HG02973 (cell line): ENCODE results near the gene ANO9.

Source experiments
- ATAC-seq: cut with Tn5 transposase; IDR thresholded peaks from one replicate; pipeline ENCODE4 v1.9.1; 2021; ENCODE audit warnings: moderate library complexity; ENCODE audit not compliant: unreplicated experiment

Gene ANO9

DNA sequence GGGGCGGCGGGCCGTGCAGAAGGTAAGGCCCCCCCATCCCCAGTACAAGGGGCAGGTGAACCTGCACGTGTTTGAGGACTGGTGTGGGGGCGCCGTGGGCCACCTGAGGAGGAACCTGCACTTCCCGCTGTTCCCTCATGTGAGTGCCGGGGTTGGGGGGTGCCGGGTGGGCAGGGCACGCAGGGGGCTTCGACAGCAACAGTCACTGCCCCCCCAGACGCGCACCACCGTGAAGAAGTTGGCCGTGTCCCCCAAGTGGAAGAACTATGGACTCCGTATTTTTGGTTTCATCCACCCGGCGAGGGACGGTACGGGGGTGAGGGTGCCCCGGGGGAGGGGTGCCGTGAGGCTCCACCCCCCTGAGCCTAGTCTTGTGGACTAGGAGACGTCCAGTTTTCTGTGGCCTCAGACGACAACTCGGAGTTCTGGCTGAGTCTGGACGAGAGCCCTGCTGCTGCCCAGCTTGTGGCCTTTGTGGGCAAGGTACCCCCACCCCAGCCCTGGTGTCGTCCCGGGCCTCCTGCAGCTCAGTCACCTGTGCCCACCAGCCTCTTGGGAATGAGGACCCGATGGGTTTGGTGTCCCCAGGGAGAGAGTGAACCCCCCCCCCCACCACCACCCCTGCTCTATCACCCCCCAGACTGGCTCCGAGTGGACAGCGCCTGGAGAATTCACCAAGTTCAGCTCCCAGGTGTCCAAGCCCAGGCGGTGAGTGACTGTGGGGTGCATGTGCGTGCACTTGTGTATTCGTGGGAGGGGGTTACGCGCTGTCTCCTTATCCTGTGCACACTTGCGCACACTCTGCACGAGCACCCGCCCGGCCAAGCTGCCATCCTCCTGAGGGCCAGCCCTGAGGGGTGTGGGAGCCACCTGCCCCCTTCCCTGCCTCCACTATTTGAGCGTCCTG is 68.7 kb downstream of the ANO9 start:
- no peak for ATAC-seq

DNA sequence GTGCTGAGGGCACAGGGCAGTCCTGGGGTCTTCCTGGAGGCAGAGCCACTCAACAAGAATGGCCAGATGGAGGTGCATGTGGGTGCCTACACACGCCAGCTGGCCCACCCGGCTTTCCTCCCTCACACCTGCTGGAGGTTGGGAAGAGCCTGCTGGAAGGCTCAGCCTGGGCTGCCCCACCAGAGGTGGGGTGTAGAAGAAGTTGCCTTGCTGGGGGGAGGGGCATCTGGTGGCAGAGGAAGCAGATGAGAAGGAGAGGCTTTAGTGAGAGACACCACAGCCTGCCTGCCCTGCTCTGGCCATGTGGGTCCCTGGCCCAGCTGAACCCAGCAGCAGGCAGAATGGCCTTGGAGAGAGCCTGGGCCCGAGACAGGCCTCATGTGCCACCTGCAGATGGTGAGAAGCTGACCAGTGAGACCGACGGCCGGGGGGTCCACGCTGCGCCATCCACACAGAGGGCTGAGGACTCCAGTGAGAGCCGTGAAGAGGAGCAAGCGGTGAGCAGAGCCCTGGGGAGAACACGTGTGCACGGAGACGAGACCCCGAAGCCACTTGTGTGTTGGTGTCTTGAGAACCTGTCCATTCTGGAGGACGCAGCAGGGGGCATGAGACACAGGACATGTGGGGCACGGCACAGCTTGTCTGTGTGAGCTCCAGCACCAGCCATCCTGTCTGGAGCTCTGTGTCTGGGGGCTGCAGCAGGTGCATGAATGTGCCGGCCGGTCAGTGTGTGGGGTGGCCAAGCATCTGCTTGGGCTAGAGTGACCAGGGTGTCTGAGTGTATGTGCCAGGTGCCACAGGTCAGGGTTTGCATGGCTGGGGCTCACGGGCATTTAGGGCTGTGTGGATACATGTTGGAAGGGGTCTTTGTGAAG is 69.9 kb downstream of the ANO9 start:
- no peak for ATAC-seq

DNA sequence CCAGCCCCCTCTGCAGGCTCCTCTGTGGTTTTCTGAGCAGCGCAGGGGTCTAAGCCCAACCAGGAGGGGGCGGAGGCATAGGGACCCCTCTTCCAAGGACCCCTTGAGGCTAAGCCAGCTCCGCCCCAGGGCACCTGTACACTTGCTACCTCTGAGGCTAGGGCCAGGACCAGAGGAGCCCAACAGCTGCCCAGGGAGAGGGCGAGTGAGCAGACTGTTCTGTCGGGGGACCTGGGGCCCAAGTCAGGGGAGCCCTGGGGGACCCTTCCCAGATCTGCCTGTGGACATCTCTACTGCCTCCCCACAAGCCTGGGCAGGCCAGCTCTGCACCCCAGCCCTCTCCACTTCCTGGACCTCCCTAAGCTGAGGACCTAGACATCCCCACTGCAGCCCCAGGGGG is 70.8 kb downstream of the ANO9 start:
- no peak for ATAC-seq

DNA sequence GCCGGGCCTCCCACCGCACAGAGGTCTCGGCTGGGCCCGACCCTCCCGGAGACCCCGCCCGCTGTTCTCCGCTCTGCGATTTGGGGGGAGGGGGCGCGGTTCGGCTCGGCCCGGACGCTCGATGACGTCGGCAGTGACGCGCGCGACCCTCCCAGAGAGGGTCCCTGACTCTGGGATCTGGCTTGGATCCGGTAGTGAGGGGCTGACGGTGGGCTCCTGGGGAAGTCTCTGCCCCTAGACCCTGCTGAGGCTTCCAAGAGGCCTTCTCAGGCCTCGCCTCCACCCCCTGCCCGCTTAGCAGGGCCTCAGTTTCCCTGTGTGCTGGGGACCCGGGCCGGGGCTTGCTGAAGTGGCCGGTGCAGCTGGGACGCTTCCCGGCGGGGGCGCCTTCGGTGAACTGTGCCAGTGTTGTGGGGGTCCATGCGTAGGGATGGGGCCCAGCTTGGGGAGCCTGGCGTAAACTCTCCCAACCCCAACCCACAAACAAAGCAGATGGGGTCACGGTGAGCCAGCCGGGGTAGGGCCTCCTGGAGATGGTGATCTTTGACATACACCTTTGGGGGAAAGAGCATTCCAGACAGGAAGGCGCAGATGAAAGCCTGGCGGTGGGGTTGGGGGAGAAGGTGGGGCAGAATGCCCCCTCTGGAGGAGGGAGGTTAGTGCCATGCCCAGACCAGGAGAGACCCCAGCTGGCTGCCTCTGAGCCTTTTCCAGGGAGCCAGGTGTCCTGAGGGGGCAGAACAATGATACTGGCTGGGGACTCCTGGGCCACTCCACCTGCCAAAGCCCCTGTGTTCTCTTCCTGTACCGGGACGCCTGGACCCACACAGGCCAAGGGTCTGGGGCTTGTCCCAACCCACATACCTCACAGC is 71.5 kb downstream of the ANO9 start:
- no peak for ATAC-seq

DNA sequence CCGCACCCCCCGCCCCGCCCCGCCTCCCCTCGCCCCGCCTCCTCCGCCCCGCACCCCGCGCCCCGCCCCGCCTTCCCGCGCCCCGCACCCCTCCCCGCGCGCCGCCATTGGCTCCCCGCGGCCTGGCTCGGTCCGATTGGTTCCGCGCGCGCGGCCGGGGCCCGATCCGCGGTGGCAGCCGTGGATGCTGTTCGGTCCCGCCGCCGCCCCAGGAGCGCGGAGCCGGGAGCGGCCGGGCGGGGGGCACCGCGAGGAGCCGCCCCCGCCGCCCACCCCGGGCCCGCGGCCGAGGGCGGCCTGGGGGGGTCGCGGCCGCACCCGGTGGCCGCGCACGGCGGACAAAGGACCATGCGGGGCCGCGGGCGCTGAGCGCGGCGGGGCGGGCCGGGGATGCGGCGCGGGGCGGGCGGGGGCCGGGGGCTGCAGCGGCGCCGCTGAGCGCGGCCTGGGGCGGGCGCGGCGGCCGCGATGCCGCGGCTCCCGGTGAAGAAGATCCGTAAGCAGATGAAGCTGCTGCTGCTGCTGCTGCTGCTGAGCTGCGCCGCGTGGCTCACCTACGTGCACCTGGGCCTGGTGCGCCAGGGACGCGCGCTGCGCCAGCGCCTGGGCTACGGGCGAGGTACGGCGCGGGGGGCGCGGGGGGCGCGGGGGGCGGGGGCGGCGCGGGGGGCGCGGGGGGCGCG is 72.3 kb downstream of the ANO9 start, which contains the start of gene B4GALNT4:
Gene B4GALNT4 (plus strand): TSS at position 164 of the 683 bp plus-strand sequence. CDS start 305 bp downstream, at position 469.
- no peak for ATAC-seq

DNA sequence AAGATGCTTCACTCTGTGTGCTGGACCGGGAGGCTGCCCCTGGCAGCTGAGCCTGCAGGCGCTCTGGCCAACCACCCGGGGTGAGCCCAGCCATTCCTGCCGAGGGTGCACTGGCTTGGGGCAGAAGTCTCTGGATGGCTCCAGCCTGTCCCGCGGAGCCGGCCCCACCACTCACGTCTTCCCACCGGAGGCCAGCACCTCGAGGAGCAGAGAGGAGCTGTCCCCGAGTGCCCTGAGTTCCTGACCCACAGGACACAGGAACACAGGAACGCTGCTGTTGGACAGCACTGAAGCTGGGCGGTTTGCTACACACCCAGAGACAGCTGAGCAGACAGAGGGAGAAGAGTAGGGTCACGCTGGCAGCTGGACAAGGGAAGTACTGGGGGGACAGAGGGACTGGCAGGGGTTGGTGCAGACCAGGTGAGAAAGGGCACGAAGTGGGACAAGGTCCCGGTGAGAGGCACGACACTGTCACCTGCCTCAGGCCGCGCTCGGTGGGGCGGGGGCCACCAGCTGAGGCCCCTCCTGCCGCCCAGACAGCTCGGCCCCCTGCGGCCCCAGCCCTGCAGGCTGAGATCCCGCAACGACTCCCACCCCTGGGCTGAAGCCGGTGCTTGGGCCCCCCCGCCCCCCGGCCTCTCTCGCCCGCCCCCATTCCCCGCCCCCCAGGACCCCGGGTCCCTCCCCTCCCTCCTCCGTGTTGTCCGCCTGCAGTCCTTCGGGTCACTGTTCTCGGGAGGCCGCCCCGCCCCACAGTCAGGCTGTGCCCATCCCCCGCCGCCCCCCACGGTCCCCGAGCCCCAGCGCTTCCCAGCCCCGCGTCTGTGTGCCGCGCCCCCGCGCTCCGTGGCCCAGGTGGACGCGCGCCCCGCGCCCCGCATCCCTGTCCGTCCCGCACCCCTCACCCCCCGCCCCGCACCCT is 73.1 kb downstream of the ANO9 start:
- no peak for ATAC-seq

DNA sequence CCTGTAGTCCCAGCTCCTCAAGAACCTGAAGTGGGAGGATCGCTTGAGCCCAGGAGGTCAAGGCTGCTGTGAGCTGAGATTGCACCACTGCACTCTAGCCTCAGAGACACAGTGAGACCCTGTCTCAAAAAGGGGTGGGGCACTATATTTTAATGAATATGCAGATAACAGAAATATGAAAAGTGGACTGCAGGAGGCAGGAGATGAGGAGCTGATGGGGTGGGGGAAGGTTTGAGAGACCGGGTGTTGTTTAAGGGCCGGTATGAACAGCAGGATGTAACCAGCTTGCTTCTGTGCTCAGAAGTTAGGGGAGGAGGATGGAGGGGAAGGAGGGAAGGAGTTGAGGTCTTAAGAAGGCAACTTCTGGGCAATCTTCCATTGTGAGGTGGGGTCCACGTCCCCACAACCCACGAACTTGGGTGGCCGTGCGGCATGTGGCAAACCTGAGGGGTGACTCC is 73.8 kb downstream of the ANO9 start:
- no peak for ATAC-seq
